ENCODE measurements around the gene HCAR2.
"Not testable (repeated sequence)": the region's sequence is repeated elsewhere in the genome, so short reads cannot be mapped to it uniquely, and the experiment has no call there.

The HCAR2 gene

GRCh38 chr12:122702890-122703611 is at the start of gene HCAR2:
TSS of gene HCAR2 (minus strand) at chr12:122703357. CDS start at chr12:122703283, 74 bp downstream.
- not testable (repeated sequence) for DNase-seq

DNA sequence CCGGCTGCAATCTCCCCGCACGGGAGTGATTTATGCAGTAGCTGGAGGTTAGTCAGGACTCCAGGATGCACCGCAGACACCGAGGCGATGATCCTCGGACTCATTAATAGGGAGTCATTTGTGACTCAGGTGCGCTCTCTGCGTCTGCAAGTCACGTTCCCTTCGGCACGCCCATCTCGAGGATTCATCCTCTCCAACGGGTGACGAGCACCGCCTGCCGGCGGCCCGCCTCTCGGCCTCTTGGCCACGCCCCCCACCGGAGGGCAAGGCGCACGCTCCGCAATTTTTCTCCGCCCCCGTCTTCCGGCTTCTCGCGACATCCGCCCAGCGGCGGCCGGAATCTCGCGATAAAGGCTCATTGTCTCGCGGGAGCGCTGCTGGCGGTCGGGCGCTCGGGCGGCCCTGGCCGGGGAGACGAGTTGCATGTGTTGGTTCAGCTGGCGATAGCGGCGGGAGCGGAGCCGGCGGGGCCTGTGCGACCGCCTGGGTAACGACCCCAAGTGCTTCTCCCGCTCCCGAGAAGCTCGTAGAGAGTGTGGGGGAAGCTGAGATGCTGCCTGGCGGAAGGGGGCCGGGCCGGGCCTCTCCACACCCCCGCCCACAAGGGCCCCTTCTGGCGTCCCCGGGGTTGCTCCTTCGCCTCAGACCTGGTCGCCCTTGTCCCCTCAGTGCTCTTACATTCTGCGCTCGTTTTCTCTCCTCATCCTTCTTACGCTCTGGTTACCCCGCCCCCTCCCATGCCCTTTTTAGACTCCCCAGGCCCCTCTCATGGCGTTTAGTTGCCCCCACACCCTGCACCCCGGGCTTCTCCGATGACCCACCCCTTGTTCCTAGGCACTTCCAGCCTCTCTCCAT is 49.5 kb upstream of the HCAR2 start, which contains the start of gene DENR:
Gene DENR, plus strand, starts transcription at position 361 of the 855 bp plus-strand sequence. CDS start 878 bp downstream, outside the sequence.
- peak; percentile 95 for DNase-seq

- not testable (repeated sequence) for DNase-seq
Measured at GRCh38 chr12:122750781-122751515, 47.8 kb upstream of the HCAR2 start.

- no peak for DNase-seq
Measured at GRCh38 chr12:122749569-122750332, 46.6 kb upstream of the HCAR2 start.

DNA sequence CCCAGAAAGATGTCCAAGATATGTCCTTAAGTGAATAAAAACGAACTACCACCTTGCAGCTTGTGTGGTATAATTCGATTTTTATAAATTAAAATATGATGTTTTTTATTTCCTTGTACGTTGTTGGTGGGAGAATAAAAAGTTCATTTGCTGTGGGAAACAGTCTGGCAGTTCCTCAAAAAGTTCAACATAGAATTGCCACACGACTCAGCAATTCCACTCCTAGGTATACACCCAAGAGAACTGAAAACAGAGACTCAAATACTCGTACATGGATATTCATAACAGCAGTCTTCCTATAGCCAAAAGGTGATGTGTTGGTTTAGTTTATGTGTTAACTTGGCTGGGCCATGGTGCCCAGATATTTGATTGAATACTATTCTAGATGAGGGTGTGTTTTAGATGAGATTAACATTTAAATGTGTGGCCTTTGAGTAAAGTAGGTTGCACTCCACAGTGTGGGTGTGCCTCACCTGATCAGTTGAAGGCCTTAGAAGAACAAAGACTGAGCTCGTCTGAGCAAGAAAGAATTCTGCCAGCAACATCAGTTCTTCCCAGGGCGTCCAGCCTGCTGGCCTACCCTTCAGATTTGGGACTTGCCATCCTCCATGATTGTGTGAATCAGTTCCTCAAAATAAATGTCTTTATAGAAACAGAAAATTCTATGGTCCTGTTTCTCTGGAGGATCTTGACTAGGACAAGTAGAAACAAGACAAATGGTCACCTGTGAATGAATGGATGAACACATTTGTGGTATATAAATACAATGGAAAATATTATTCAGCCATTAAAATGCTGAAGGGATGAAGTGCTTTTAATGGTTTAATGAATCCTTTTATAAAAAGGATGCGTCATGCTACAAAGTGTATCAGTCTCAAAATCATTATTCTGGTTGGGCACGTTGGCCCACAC is 44.3 kb upstream of the HCAR2 start:
- no peak for DNase-seq

GRCh38 chr12:122743895-122744525 is 40.9 kb upstream of the HCAR2 start:
- DNase-seq: no peak

DNA sequence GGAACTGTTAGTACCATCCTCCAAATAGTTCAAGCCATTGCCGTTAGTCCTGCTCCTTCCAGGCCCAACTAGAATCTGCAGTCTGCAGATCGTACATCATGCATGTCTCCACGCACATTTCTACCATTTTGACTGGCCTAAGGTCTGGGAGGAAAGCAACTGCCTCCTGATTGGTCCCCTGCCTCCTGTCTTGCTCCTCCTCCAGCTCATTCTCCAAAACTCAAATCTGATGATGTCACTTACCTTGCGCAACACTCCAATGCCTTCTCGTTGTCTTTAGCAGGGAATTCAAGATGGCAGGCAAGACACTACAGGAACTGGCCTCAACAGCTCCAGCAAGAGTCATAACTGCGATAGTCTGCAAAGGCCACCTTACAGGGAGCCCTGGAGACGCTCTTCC is 37.2 kb upstream of the HCAR2 start:
- DNase-seq: no peak

- DNase-seq: no peak
Measured at GRCh38 chr12:122738571-122738970, 35.4 kb upstream of the HCAR2 start.

- no peak for DNase-seq
Measured at GRCh38 chr12:122732611-122733010, 29.5 kb upstream of the HCAR2 start.

DNA sequence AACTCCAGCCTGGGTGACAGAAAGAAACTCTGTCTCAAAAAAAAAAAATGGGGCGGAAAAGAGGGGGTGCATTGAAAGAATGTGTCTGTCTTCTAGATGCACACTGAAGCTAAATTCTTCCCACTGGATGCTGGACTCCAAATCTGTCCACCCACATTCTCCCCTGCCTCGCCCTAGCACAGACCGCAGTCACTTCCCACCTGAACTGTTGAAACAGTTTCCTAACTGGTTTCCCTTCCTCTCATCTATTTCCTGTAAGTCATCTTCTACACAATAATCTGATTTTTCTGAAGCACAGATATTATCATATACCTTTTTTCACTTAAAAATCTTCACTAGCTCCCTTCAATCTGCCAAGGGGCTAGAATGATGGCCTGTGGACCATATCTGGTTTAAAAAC is 29.0 kb upstream of the HCAR2 start:
- no peak for DNase-seq

DNA sequence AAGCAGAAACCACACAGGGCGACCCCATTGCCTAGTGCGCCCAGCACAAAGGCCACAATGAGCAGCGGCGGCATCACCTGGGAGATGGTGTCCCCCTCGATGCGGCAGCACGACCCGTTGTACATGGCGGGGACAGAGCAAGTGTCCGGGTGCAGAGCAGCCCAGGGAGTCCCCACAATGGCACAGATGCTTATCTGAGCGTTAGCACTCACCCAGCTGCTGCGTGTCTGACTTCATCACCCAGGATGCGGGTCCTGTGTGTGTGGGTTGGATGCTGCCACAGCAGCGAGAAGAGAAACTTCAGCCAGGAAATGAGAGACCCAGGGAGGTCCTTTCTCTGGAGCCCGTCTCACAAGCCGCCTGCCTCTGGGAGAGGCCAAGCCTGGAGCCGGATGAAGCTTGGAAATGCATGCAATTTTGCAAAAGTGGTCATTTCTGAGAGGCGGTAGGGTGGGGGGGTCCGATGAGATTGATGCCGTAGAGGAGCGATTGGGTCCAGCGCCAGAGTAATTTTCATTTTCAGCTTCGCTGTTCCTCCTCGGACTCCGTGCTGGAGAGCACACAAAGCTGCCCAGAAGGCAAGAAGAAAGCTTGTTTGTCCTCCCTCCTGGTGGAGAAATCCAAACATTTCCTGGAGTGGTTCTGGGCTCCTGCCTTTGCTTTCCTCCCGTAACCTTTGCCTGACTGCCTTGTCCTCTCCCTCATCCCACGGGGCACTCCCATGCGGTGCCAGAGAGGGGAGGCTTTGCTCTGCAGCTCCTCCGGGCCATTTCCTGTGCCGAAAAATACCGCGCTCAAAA is 27.3 kb upstream of the HCAR2 start, which contains the start of gene HCAR1:
Gene HCAR1, minus strand, starts transcription at position 630 of the 800 bp plus-strand sequence. Its CDS starts 505 bp downstream, at position 125.
- peak; percentile 2 for DNase-seq

DNA sequence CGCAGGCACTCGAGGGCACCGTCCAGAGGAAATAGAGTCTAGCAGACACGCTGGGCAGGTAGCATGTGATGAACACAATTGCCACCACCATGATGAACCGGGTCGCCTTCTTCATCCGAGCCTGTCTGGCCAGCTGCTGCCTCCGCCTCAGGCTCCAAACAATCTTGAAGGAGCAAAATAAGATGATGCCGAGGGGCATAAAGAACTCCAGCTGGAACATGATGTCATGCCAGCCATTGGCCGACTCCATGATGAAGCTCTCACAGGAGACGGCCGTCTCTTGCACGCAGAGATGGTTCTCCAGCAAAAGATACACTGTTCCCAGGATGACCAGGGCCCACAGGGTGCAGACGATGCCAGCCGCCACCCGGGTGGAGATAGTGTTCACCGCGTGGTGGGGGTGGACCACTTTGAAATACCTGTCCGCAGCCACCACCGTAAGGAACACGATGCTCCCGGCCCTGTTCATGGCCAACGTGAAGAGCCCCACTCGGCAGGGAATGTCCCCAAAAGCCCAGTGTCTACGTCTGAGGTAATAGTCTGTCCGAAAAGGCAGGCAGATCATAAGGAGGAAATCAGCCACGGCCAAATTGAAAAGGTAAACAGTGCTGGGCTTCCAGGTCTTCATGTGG is 26.5 kb upstream of the HCAR2 start:
- DNase-seq: no peak

DNA sequence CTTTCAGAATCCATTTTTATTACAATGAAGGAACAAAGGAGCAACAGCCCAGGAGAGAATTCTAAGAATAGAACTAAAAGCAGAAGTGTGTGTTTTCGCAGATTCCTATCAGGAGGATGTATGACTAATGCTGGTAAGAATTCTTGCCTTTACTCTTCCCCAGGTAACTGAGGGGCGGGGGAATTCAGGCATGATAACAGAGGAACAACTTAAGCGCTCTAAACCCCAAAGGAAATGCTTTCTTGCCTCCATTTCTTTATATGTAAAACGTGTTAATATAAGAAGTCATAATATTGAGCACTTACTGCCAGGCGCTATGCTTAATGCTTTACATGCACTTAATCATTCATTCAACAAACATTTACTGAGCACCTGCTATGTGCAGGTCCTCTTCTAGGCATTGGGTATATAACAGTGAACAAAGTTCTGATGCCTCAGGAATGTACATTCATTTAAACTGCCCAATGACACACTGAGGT is 23.0 kb upstream of the HCAR2 start:
- DNase-seq: no peak

DNA sequence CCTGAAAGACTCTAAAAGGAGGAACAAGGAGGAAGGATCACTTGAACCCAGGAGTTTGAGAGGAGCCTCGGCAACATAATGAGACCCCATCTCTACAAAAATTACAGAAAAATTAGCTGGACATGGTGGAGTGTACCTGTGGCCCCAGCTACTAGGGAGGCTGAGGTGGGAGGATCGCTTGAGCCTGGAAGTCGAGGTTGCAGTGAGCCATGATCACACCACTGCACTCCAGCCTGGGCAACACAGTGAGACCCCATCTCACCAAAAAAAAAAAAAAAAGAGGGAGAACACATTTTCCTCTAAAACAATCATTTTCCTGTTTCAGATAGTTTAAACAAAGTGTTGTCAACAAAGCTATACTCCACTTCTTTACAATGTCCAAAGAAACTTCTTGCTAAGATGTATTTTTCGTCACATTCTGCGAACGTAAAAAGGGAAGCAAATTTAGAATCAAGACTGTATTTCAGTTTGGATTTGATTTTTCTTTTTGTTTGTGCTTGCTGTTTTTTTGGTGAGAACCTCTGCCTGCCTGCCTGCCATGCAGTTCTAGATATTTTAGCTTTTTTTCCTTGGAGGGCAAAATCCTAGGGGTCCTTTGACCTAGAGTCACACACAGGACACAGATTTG is 22.4 kb upstream of the HCAR2 start:
- no peak for DNase-seq

DNA sequence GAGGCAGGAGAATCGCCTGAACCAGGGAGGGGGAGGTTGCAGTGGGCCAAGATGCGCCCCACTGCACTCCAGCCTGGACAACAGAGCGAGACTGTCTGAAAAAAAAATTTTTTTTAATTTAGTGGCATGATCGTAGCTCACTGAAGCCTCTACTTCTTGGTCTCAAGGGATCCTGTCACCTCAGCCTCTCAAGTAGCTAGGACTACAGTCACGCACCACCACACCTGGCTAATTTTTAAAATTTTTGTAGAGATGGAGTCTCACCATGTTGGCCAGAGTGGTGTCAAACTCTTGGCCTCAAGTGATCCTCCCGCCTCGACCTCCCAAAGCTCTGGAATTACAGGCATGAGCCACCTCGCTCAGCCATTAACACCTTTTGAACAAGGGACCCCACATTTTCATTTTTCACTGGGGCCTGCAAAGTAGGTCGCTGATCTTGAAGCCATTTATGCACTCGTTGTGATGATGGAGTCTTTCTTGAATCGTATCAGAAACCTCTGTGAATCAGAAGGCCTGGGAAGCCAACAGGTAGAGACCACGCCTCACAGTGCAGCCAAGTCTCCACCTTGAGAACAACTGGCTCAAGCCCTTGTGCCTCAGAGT is 21.6 kb upstream of the HCAR2 start:
- no peak for DNase-seq

DNA sequence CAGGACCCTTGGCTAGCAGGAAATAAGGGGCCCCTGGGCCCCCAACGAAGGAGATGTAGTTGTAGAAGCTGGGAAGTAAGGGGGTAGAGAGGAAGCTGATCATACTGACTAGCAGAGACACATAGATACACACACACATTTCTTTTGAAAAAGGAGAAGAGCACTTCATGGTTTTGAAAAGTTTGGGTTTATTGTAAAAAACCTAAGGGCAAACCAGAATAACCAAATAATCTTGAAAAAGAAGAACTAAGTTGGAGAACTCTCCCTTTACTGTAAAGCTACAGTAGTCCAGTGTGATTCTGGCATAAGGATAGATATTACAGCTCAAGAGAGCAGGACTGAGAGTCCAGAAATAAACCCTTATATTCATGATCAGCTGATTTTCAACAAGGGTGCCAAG is 19.2 kb upstream of the HCAR2 start:
- DNase-seq: no peak

DNA sequence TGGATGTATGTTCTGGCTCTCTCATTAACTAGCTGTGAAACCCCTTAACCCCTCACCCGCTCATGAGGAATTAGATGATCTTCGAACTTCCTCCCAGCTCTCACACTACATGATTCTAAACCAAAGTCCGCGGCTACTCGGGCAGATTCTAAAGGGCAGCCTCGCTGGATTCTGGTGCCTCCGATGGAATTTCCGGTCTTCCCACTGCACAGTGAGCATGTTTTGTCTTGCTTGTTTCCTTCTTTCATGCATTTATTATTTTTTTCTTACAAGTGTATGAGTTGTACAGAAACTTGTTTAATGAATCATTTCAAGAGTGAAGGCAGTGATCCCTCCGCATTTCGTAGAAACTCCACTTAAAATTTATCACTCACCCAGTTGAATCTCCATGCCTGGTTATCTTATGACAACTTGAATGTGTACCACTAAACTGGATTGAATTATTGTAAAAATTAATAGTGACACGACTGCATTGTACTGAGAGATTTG is 17.9 kb upstream of the HCAR2 start:
- DNase-seq: no peak

DNA sequence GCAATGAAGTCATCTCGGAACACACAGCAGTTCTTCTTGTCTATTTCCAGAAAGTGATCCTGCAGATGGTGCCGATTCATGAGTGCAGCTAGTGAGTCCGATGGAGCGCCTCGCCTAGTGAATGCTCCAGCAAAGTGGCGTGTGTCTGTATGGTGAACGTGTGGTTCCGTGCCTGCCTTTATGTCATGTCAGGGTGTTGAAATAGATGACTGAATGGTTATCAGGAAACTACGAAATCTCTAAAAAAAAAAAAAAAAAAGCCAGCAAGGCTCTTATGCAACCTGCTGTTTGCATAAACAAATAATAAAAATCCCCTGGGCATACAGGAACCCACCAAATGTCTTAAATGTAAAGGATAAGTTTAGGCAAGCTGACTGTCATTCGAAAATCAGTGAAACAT is 13.5 kb upstream of the HCAR2 start, which contains the start of gene HCAR3:
Gene HCAR3, minus strand, starts transcription at position 154 of the 400 bp plus-strand sequence. Its CDS starts 74 bp downstream, at position 80.
- DNase-seq: not testable (repeated sequence)

All from NCI-H748 treated with DMSO at 0.1 percent for 48 hours (cell line).